ENCODE measurements around the gene CEACAM3. TPM values are rescaled to one million over a fixed set of nuclear protein-coding genes. Genes with fewer than 3 reads are reported as not detected.

The CEACAM3 gene
- total and polyA plus RNA-seq, 8 donors: 0.13 to 0.31 TPM; not detected in 6

GRCh38 chr19:41845001-41845050 lies 48.4 kb downstream of the CEACAM3 start, which contains the start of gene DMRTC2:
Gene DMRTC2, plus strand, starts transcription at chr19:41845042. Its CDS starts 2,387 bp downstream, at chr19:41847429.
- intact Hi-C loops (cut with DNase I; ENCODE audit: low total_unique reads): no loop called here

GRCh38 chr19:41845051-41845590 lies 48.7 kb downstream of the CEACAM3 start:
- DNase-seq: peak in 1 of 2 donors; percentile 37
- H3K27ac ChIP-seq: no peak overlapping the region
- intact Hi-C loops (cut with DNase I; ENCODE audit: low total_unique reads): no loop called here
- H3K36me3 ChIP-seq: no peaks in the 10 kb centered on the region
- peaks cover 0 to 5% (median 0%) of the 10 kb centered on the region in 4 donors for H3K4me1 ChIP-seq
- no peaks in the 10 kb centered on the region for H3K9me3 ChIP-seq
- H3K27me3 ChIP-seq: peaks cover 0 to 30% (median 0%) of the 10 kb centered on the region in 3 donors
- 81 to 85% (median 83%) methylated on average over 16 to 23 of the region's 23 CpGs for WGBS, 5 donors
- no peak overlapping the region for H3K4me3 ChIP-seq
- no peak for TF ChIP-seq POLR2AphosphoS5 (IDR thresholded peaks at IDR 0.05)
- TF ChIP-seq EP300 (IDR thresholded peaks at IDR 0.05): no peak
- TF ChIP-seq POLR2A (IDR thresholded peaks at IDR 0.05): no peak
- TF ChIP-seq CTCF (IDR thresholded peaks at IDR 0.05): no peak

More at GRCh38 chr19:41845001-41845050, 48.4 kb downstream of the CEACAM3 start, which contains the start of gene DMRTC2:
- no peak for TF ChIP-seq POLR2AphosphoS5 (IDR thresholded peaks at IDR 0.05)
- no peak for TF ChIP-seq EP300 (IDR thresholded peaks at IDR 0.05)
- no peak for TF ChIP-seq CTCF (IDR thresholded peaks at IDR 0.05)
- TF ChIP-seq POLR2A (IDR thresholded peaks at IDR 0.05): no peak
- Histone ChIP-seq H3K9me3 (no peaks in the 10 kb centered on the region), H3K36me3 (no peaks in the 10 kb centered on the region), H3K4me1 (peaks cover 0 to 5% (median 0%) of the 10 kb centered on the region in 4 donors), H3K27ac (no peak within 1 kb of the TSS), H3K4me3 (no peak within 1 kb of the TSS), H3K27me3 (peaks cover 0 to 32% (median 0%) of the 10 kb centered on the region in 3 donors)
- 93 to 98% (median 97%) methylated on average over 3 of the region's 3 CpGs for WGBS, 5 donors
- no peak for DNase-seq

GRCh38 chr19:41847351-41848105 lies 51.1 kb downstream of the CEACAM3 start:
- intact Hi-C loops (cut with DNase I; ENCODE audit: low total_unique reads): no loop called here
- Histone ChIP-seq H3K36me3 (no peaks in the 10 kb centered on the region), H3K27ac (no peak overlapping the region), H3K27me3 (peaks cover 0 to 30% (median 0%) of the 10 kb centered on the region in 3 donors), H3K4me3 (no peak overlapping the region), H3K4me1 (peaks cover 0 to 5% (median 0%) of the 10 kb centered on the region in 4 donors), H3K9me3 (no peaks in the 10 kb centered on the region)
- WGBS, 5 donors: 82 to 92% (median 91%) methylated on average over 15 to 19 of the region's 19 CpGs
- no peak for DNase-seq
- TF ChIP-seq POLR2A (IDR thresholded peaks at IDR 0.05) (no peak), EP300 (IDR thresholded peaks at IDR 0.05) (no peak), POLR2AphosphoS5 (IDR thresholded peaks at IDR 0.05) (no peak), CTCF (IDR thresholded peaks at IDR 0.05) (no peak)

- WGBS, 5 donors: 80 to 87% (median 84%) methylated on average over 6 of the region's 6 CpGs
- Histone ChIP-seq H3K4me1 (no peaks in the 10 kb centered on the region), H3K9me3 (no peaks in the 10 kb centered on the region), H3K4me3 (no peak overlapping the region), H3K36me3 (no peaks in the 10 kb centered on the region), H3K27me3 (peaks cover 0 to 29% (median 0%) of the 10 kb centered on the region in 3 donors), H3K27ac (no peak overlapping the region)
- intact Hi-C loops (cut with DNase I; ENCODE audit: low total_unique reads): no loop called here
- no peak for DNase-seq
- no peak for TF ChIP-seq EP300 (IDR thresholded peaks at IDR 0.05)
- no peak for TF ChIP-seq POLR2AphosphoS5 (IDR thresholded peaks at IDR 0.05)
- TF ChIP-seq POLR2A (IDR thresholded peaks at IDR 0.05): no peak
- TF ChIP-seq CTCF (IDR thresholded peaks at IDR 0.05): no peak
Observed at GRCh38 chr19:41848666-41849065, 52.3 kb downstream of the CEACAM3 start.

Data from stomach (tissue), 9 donors.